NCI-H82 (cell line): Measurements from ENCODE around the gene ALAD.

Experiments used
- DNase-seq: peaks from one replicate; lab custom pipeline; 2025; lab: John Stamatoyannopoulos, UW

The ALAD gene

GRCh38 chr9:113349066-113349444 lies 52.0 kb downstream of the ALAD start:
- DNase-seq, result no peak

GRCh38 chr9:113348437-113348836 lies 52.6 kb downstream of the ALAD start:
- DNase-seq, result no peak

- DNase-seq, result no peak
These were observed 55.4 kb downstream of the ALAD start for GRCh38 chr9:113345671-113346070.

- DNase-seq, result no peak
These were observed 55.9 kb downstream of the ALAD start for GRCh38 chr9:113345190-113345589.

- DNase-seq, result peak; percentile 94
These were observed 57.3 kb downstream of the ALAD start for GRCh38 chr9:113343732-113344231.

GRCh38 chr9:113341712-113342410 lies 59.2 kb downstream of the ALAD start:
- peak; percentile 43 for DNase-seq

- peak; percentile 92 for DNase-seq
These were observed 60.9 kb downstream of the ALAD start, which contains the start of gene WDR31 for GRCh38 chr9:113340011-113340699. Gene WDR31, minus strand, starts transcription at chr9:113340275. Its CDS starts 8,253 bp downstream, at chr9:113332022.

GRCh38 chr9:113337714-113338113 lies 63.4 kb downstream of the ALAD start:
- DNase-seq, result no peak
